SH-SY5Y (cell line): ENCODE results near the gene PHKA2.

ENCODE experiments used
- GATA2 ChIP-seq: IDR thresholded peaks from 2 replicates; pipeline ENCODE4 v1.6.1; 2011; ENCODE audit warnings: mild to moderate bottlenecking, low read depth, low read length
- GATA3 ChIP-seq: IDR thresholded peaks from 2 replicates; pipeline ENCODE4 v1.6.1; 2011; ENCODE audit warnings: low read depth, mild to moderate bottlenecking, low read length, moderate library complexity

- TF ChIP-seq GATA2 (no peak), GATA3 (no peak)
Measured at GRCh38 chrX:18888281-18888680, 95.6 kb downstream of the PHKA2 start.
